OCI-LY7 (cell line): Measurements from ENCODE around the gene NAA60. TPM values are rescaled to one million over a fixed set of nuclear protein-coding genes. Genes with fewer than 3 reads are reported as not detected.

Experiments
- BruUV-seq: library from RNA; stranded (reverse); fragments of 400-500 nt; replicated peaks from 2 replicates; lab custom pipeline; 2021; lab: Mats Ljungman, UMichigan
- CTCF ChIA-PET: fragments of 300-600 bp; sonication (Branson Sonifier 250); formaldehyde crosslinking; loops from one replicate; lab custom pipeline; 2022; ENCODE audit warnings: antibody characterized with exemption; ENCODE audit not compliant: unreplicated experiment; lab: Charles Lee
- POLR2A ChIA-PET: fragments of 300-600 bp; sonication (Branson Sonifier 250); formaldehyde crosslinking; loops from one replicate; lab custom pipeline; 2022; ENCODE audit warnings: antibody characterized with exemption; lab: Charles Lee
- DNase-seq: peaks from one replicate; pipeline ENCODE4 v3.0.0-alpha.2; 2015; ENCODE audit warnings: low spot score
- H2AFZ ChIP-seq: fragments of 200-600 bp; sonication (generic), shearing (Covaris generic); 2 replicates; pipeline ENCODE4 v1.6.1; 2014; ENCODE audit warnings: mild to moderate bottlenecking, antibody characterized with exemption, low read length, moderate library complexity
- H3K27ac ChIP-seq: fragments of 200-600 bp; sonication (generic); 2 replicates; pipeline ENCODE4 v1.5.1; 2014; ENCODE audit warnings: mixed run types, low read depth, mild to moderate bottlenecking, moderate library complexity, low read length, inconsistent platforms; ENCODE audit not compliant: poor library complexity, severe bottlenecking
- H3K36me3 ChIP-seq: fragments of 200-600 bp; sonication (generic); 2 replicates; pipeline ENCODE4 v1.6.1; 2014; ENCODE audit warnings: mild to moderate bottlenecking, antibody characterized with exemption, low read length, moderate library complexity, mixed read lengths; ENCODE audit not compliant: insufficient read depth
- H3K4me1 ChIP-seq: fragments of 200-600 bp; sonication (generic); 2 replicates; pipeline ENCODE4 v1.5.1; 2014; ENCODE audit warnings: mild to moderate bottlenecking, low read length; ENCODE audit not compliant: insufficient read depth, poor library complexity, severe bottlenecking
- H3K4me2 ChIP-seq: fragments of 200-600 bp; sonication (generic); 2 replicates; pipeline ENCODE4 v1.6.1; 2014; ENCODE audit warnings: mild to moderate bottlenecking, low read length
- H3K4me3 ChIP-seq: fragments of 200-600 bp; sonication (generic); 2 replicates; pipeline ENCODE4 v1.5.1; 2014; ENCODE audit warnings: mild to moderate bottlenecking, low read depth, low read length; ENCODE audit not compliant: poor library complexity, severe bottlenecking
- H3K79me2 ChIP-seq: fragments of 200-600 bp; sonication (generic); 2 replicates; pipeline ENCODE4 v1.6.1; 2016; ENCODE audit warnings: low read depth, mild to moderate bottlenecking, low read length, moderate library complexity, mixed read lengths; ENCODE audit not compliant: insufficient read depth
- H3K9me2 ChIP-seq: fragments of 200-600 bp; sonication (generic); 2 replicates; pipeline ENCODE4 v1.6.1; 2016; ENCODE audit warnings: mild to moderate bottlenecking, low read length, mixed read lengths; ENCODE audit not compliant: insufficient read depth
- H3K9me3 ChIP-seq: fragments of 200-600 bp; sonication (generic); 2 replicates; pipeline ENCODE4 v1.6.1; 2014; ENCODE audit warnings: mild to moderate bottlenecking, mixed run types, low read length, mixed read lengths
- H4K20me1 ChIP-seq: fragments of 200-600 bp; sonication (generic); 2 replicates; pipeline ENCODE4 v1.6.1; 2014; ENCODE audit warnings: mild to moderate bottlenecking, antibody characterized with exemption, low read length, moderate library complexity, mixed read lengths; ENCODE audit not compliant: insufficient read depth
- EZH2phosphoT487 ChIP-seq: fragments of 200-600 bp; sonication (generic); IDR thresholded peaks from 2 replicates; pipeline ENCODE4 v1.6.1; 2018; ENCODE audit warnings: low read depth, borderline replicate concordance, mild to moderate bottlenecking, mixed run types, antibody characterized with exemption, low read length, moderate library complexity, mixed read lengths
- intact Hi-C: fragments of 100-400 bp; cut with micrococcal nuclease; formaldehyde crosslinking; loops from one replicate; pipeline ENCODE4 v1.10.0; 2022; ENCODE audit not compliant: unreplicated experiment
- total RNA-seq, 2 experiments: library from RNA; depleted of rRNA in 1 of 2; stranded (reverse); fragments of >200 nt in 1 of 2; shearing (Covaris generic) in 1 of 2; gene quantifications; 2 replicates each; pipeline ENCODE4 v1.2.3, GENCODE V29; 2014 to 2022
- TF ChIP-seq, protein P1 (sequence below): fragments of 200-600 bp; sonication (generic); conservative IDR thresholded peaks from 2 replicates; pipeline ENCODE4 v1.5.1; 2014; ENCODE audit warnings: mild to moderate bottlenecking, antibody characterized with exemption, low read length, moderate library complexity, mixed read lengths

The NAA60 gene
- total RNA-seq, 2 experiments from 2014 or later: 24.8 to 40.1 TPM

DNA sequence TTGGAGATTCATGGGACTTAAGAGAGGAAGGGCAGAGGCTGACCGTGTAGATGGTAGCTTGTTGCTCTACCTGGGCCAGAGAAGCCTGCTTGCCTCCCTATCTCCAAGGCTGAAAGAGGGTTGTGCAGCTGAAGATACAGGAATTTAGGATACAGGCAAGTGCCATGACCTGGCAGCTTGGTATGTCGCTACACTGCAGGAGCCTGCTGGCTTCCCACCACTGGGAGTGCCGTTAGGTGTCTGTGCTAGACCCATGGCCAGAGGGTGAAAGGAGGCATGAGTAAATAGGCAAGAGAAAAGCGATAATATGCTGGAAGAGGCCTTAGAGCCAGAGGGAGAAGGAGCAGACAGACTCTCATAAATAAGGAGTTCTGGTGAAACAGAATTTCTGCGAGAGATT, 10.6 kb downstream of the NAA60 start:
- ChIA-PET CTCF (no interaction called here), POLR2A (no interaction called here)
- peaks cover 1% of the 10 kb centered on the region; the same call in 1 of the 2 replicates for H4K20me1 ChIP-seq
- no peaks in the 10 kb centered on the region for H3K9me2 ChIP-seq
- peaks cover 12% of the 10 kb centered on the region for H3K36me3 ChIP-seq
- intact Hi-C loops: no loop called here
- H3K4me1 ChIP-seq: peaks cover 12% of the 10 kb centered on the region
- H3K4me2 ChIP-seq: no peak overlapping the region
- H3K9me3 ChIP-seq: no peaks in the 10 kb centered on the region
- peaks cover 9% of the 10 kb centered on the region for H3K79me2 ChIP-seq
- no peak for TF ChIP-seq EZH2phosphoT487
- TF ChIP-seq, protein P1, sequence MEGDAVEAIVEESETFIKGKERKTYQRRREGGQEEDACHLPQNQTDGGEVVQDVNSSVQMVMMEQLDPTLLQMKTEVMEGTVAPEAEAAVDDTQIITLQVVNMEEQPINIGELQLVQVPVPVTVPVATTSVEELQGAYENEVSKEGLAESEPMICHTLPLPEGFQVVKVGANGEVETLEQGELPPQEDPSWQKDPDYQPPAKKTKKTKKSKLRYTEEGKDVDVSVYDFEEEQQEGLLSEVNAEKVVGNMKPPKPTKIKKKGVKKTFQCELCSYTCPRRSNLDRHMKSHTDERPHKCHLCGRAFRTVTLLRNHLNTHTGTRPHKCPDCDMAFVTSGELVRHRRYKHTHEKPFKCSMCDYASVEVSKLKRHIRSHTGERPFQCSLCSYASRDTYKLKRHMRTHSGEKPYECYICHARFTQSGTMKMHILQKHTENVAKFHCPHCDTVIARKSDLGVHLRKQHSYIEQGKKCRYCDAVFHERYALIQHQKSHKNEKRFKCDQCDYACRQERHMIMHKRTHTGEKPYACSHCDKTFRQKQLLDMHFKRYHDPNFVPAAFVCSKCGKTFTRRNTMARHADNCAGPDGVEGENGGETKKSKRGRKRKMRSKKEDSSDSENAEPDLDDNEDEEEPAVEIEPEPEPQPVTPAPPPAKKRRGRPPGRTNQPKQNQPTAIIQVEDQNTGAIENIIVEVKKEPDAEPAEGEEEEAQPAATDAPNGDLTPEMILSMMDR: no peak
- no peak overlapping the region for H2AFZ ChIP-seq
- H3K27ac ChIP-seq: no peak overlapping the region
- BruUV-seq: no TSS peak
- no peak overlapping the region for H3K4me3 ChIP-seq
- no peak for DNase-seq

DNA sequence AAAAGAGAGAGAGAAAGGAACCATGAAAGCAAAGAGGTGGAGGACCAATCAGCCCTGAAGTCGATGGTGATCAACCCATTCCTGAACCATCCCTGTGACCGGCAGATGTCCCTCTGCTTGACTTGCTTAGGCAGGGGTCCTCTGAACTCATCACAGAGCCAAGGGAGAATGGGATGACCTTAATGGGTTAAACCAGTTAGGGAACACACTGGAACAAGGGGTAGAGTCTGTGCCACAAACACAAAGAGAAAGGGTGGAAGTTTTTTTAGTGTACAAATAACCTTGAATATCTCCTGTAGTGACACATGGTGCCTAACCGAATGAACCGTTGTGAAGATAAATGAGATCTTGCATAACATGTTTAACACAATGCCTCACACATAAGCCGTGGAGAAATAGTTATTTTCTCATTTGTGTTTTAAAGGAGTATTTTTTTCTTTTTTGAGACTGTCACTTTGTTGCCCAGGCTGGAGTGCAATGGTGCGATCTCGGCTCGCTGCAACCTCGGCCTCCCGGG, 11.2 kb downstream of the NAA60 start:
- Histone ChIP-seq H3K36me3 (peaks cover 6% of the 10 kb centered on the region), H3K79me2 (peaks cover 15% of the 10 kb centered on the region), H3K4me2 (no peak overlapping the region), H3K27ac (no peak overlapping the region), H4K20me1 (peaks cover 7% of the 10 kb centered on the region; the same call in 1 of the 2 replicates), H3K4me3 (no peak overlapping the region), H3K4me1 (peaks cover 18% of the 10 kb centered on the region), H3K9me2 (no peaks in the 10 kb centered on the region), H3K9me3 (no peaks in the 10 kb centered on the region), H2AFZ (no peak overlapping the region)
- BruUV-seq: no TSS peak
- intact Hi-C loops: loop anchor here (5.0 kb wide), 2 partner anchors 52 to 172 kb away; partner anchors contain the start of genes ZNF174, ZNF263 and ZSCAN32
- no peak for DNase-seq
- ChIA-PET CTCF (no interaction called here), POLR2A (no interaction called here)
- TF ChIP-seq, protein P1: no peak
- no peak for TF ChIP-seq EZH2phosphoT487
